ENCODE results near the gene SGK1. TPM values are rescaled to one million over a fixed set of nuclear protein-coding genes. Genes with fewer than 3 reads are reported as not detected.

The SGK1 gene
- total and polyA plus RNA-seq, 2 experiments from 2014 or later, result 145 to 161 TPM

- no peaks in the 10 kb centered on the region for H3K79me2 ChIP-seq
- H3K4me3 ChIP-seq, result no peak overlapping the region
- H3K27me3 ChIP-seq, result no peaks in the 10 kb centered on the region
- no peak for DNase-seq (ENCODE audit: low spot score)
- no peak overlapping the region for H2AFZ ChIP-seq
- H3K9me2 ChIP-seq (replicated peaks; ENCODE audit: insufficient read depth), result no peaks in the 10 kb centered on the region
- H3K4me1 ChIP-seq (ENCODE audit: insufficient read depth), result peaks cover 25% of the 10 kb centered on the region
- no peaks in the 10 kb centered on the region for H3K9me3 ChIP-seq (ENCODE audit: low read depth)
- no peak overlapping the region for H3K27ac ChIP-seq
- no peak for TF ChIP-seq EZH2 (IDR thresholded peaks at IDR 0.05; ENCODE audit: borderline replicate concordance)
- TF ChIP-seq EZH2phosphoT487 (IDR thresholded peaks at IDR 0.05; ENCODE audit: low read depth, severe bottlenecking, unreplicated experiment), result no peak
- no peak for TF ChIP-seq CTCF (IDR thresholded peaks at IDR 0.05; ENCODE audit: poor library complexity)
- H3K4me2 ChIP-seq, result no peak overlapping the region
- 74% methylated on average over 3 of the region's 3 CpGs for WGBS (ENCODE audit: low lambda C conversion rate, missing lambda C conversion rate)
- no peaks in the 10 kb centered on the region for H4K20me1 ChIP-seq (ENCODE audit: insufficient read depth, poor library complexity, severe bottlenecking)
- H3K36me3 ChIP-seq (replicated peaks; ENCODE audit: insufficient read depth, low read depth), result no peaks in the 10 kb centered on the region
Measured at GRCh38 chr6:134251320-134251719, 66.6 kb downstream of the SGK1 start.

- no peak overlapping the region for H3K4me3 ChIP-seq
- no peaks in the 10 kb centered on the region for H3K36me3 ChIP-seq (replicated peaks; ENCODE audit: insufficient read depth, low read depth)
- H3K4me1 ChIP-seq (ENCODE audit: insufficient read depth), result peaks cover 25% of the 10 kb centered on the region
- no peaks in the 10 kb centered on the region for H3K9me3 ChIP-seq (ENCODE audit: low read depth)
- H3K27ac ChIP-seq, result no peak overlapping the region
- no peaks in the 10 kb centered on the region for H3K27me3 ChIP-seq
- TF ChIP-seq CTCF (IDR thresholded peaks at IDR 0.05; ENCODE audit: poor library complexity) (no peak), EZH2 (IDR thresholded peaks at IDR 0.05; ENCODE audit: borderline replicate concordance) (no peak), EZH2phosphoT487 (IDR thresholded peaks at IDR 0.05; ENCODE audit: low read depth, severe bottlenecking, unreplicated experiment) (no peak)
- no peak overlapping the region for H2AFZ ChIP-seq
- no peaks in the 10 kb centered on the region for H4K20me1 ChIP-seq (ENCODE audit: insufficient read depth, poor library complexity, severe bottlenecking)
- H3K9me2 ChIP-seq (replicated peaks; ENCODE audit: insufficient read depth), result no peaks in the 10 kb centered on the region
- peak overlapping the region; percentile 15 for H3K4me2 ChIP-seq
- no peaks in the 10 kb centered on the region for H3K79me2 ChIP-seq
- 96% methylated on average over 2 of the region's 2 CpGs for WGBS (ENCODE audit: low lambda C conversion rate, missing lambda C conversion rate)
- DNase-seq (ENCODE audit: low spot score), result no peak
Measured at GRCh38 chr6:134250776-134251175, 67.1 kb downstream of the SGK1 start.

- Histone ChIP-seq H3K36me3 (replicated peaks; ENCODE audit: insufficient read depth, low read depth) (no peaks in the 10 kb centered on the region), H3K9me3 (ENCODE audit: low read depth) (no peaks in the 10 kb centered on the region), H3K4me1 (ENCODE audit: insufficient read depth) (peaks cover 25% of the 10 kb centered on the region), H4K20me1 (ENCODE audit: insufficient read depth, poor library complexity, severe bottlenecking) (no peaks in the 10 kb centered on the region), H3K79me2 (no peaks in the 10 kb centered on the region), H2AFZ (no peak overlapping the region), H3K27ac (peak overlapping the region; percentile 7), H3K4me2 (peak overlapping the region; percentile 30), H3K27me3 (no peaks in the 10 kb centered on the region), H3K4me3 (no peak overlapping the region), H3K9me2 (replicated peaks; ENCODE audit: insufficient read depth) (no peaks in the 10 kb centered on the region)
- TF ChIP-seq EZH2 (IDR thresholded peaks at IDR 0.05; ENCODE audit: borderline replicate concordance), result no peak
- TF ChIP-seq EZH2phosphoT487 (IDR thresholded peaks at IDR 0.05; ENCODE audit: low read depth, severe bottlenecking, unreplicated experiment), result no peak
- no peak for TF ChIP-seq CTCF (IDR thresholded peaks at IDR 0.05; ENCODE audit: poor library complexity)
- 32% methylated on average over 7 of the region's 7 CpGs for WGBS (ENCODE audit: low lambda C conversion rate, missing lambda C conversion rate)
- peak; percentile 29 for DNase-seq (ENCODE audit: low spot score)
Measured at GRCh38 chr6:134249759-134250602, 67.9 kb downstream of the SGK1 start.

Data from hepatocyte (in vitro differentiated cells).